Loucy (cell line): ENCODE data around the gene PRSS3.
"Not testable (repeated sequence)": the region's sequence is repeated elsewhere in the genome, so short reads cannot be mapped to it uniquely, and the experiment has no call there.

ENCODE experiments used
- H2AFZ ChIP-seq: fragments of 200-600 bp; sonication (generic); 2 replicates; pipeline ENCODE4 v1.6.0; 2016; ENCODE audit warnings: antibody characterized with exemption, mild to moderate bottlenecking, low read length, moderate library complexity
- H3F3A ChIP-seq: fragments of 200-600 bp; 2 replicates; pipeline ENCODE4 v1.6.0; 2016; ENCODE audit warnings: antibody characterized with exemption, low read depth, mild to moderate bottlenecking
- H3K27me3 ChIP-seq: fragments of 200-600 bp; sonication (generic); 2 replicates; pipeline ENCODE4 v1.6.1; 2014; ENCODE audit warnings: low read length, mild to moderate bottlenecking; ENCODE audit not compliant: insufficient read depth, poor library complexity, severe bottlenecking
- H3K36me3 ChIP-seq: fragments of 200-600 bp; sonication (generic); 2 replicates; pipeline ENCODE4 v1.6.1; 2016; ENCODE audit warnings: low read length; ENCODE audit not compliant: insufficient read depth
- H3K4me1 ChIP-seq: fragments of 200-600 bp; sonication (generic); 2 replicates; pipeline ENCODE4 v1.5.1; 2014; ENCODE audit warnings: low read length, mild to moderate bottlenecking; ENCODE audit not compliant: insufficient read depth, poor library complexity, severe bottlenecking
- H3K4me2 ChIP-seq: fragments of 200-600 bp; sonication (generic); 2 replicates; pipeline ENCODE4 v1.6.0; 2014; ENCODE audit warnings: antibody characterized with exemption, low read length, low read depth, mild to moderate bottlenecking; ENCODE audit not compliant: poor library complexity, severe bottlenecking
- H3K4me3 ChIP-seq: fragments of 200-600 bp; sonication (generic); 2 replicates; pipeline ENCODE4 v1.5.1; 2014; ENCODE audit warnings: low read length, mild to moderate bottlenecking, mixed read lengths; ENCODE audit not compliant: poor library complexity, severe bottlenecking
- H3K79me2 ChIP-seq: fragments of 200-600 bp; sonication (generic); 2 replicates; pipeline ENCODE4 v1.6.1; 2014; ENCODE audit warnings: low read length; ENCODE audit not compliant: insufficient read depth
- H3K9ac ChIP-seq: fragments of 200-600 bp; sonication (generic); 2 replicates; pipeline ENCODE4 v1.6.0; 2014; ENCODE audit warnings: mild to moderate bottlenecking, low read depth, low read length, moderate library complexity; ENCODE audit not compliant: poor library complexity, severe bottlenecking
- H3K9me2 ChIP-seq: fragments of 200-600 bp; sonication (generic); replicated peaks from 2 replicates; pipeline ENCODE4 v1.6.1; 2016; ENCODE audit warnings: low read depth, low read length, mixed read lengths
- H3K9me3 ChIP-seq: fragments of 200-600 bp; sonication (generic); 2 replicates; pipeline ENCODE4 v1.6.1; 2014; ENCODE audit warnings: mild to moderate bottlenecking, antibody characterized with exemption, low read length, low read depth; ENCODE audit not compliant: insufficient read depth
- H4K20me1 ChIP-seq: fragments of 200-600 bp; sonication (generic); 2 replicates; pipeline ENCODE4 v1.6.0; 2014; ENCODE audit warnings: antibody characterized with exemption, low read length, mild to moderate bottlenecking; ENCODE audit not compliant: insufficient read depth, poor library complexity, severe bottlenecking
- CTCF ChIP-seq: fragments of 200-600 bp; sonication (generic); conservative IDR thresholded peaks from 2 replicates; pipeline ENCODE4 v1.5.1; 2014; ENCODE audit warnings: mild to moderate bottlenecking, antibody characterized with exemption, low read length
- EZH2phosphoT487 ChIP-seq: fragments of 200-600 bp; IDR thresholded peaks from 2 replicates; pipeline ENCODE4 v1.6.1; 2018; ENCODE audit warnings: antibody characterized with exemption, mild to moderate bottlenecking, moderate library complexity, borderline replicate concordance

Gene PRSS3

DNA sequence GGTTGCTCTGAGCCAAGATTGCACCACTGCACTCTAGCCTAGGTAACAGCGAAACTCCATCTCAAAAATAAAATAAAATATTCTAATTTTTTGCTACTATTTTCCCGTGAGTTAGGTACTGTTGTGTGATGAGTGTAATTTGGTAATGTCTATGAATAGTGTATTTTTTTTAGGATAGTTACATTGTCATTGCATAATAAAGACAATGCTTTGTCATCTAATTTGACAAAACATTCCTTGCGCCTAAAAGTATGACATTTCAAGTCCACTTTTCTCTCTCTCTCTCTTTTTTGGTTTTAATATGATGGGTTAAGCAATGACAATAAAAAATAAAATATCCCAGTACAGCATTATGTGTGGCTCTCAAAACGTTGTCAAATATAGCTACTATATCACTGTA lies 50.9 kb downstream of the PRSS3 start:
- no peaks in the 10 kb centered on the region for H3K9me3 ChIP-seq
- no peak for TF ChIP-seq EZH2phosphoT487
- no peak for TF ChIP-seq CTCF
- H3K9ac ChIP-seq = no peak overlapping the region
- H3F3A ChIP-seq = no peaks in the 10 kb centered on the region
- peaks cover 10% of the 10 kb centered on the region for H3K4me1 ChIP-seq
- H3K9me2 ChIP-seq = no peaks in the 10 kb centered on the region
- H2AFZ ChIP-seq = no peak overlapping the region
- H3K4me3 ChIP-seq = no peak overlapping the region
- H3K27me3 ChIP-seq = no peaks in the 10 kb centered on the region
- H3K79me2 ChIP-seq = peaks cover 100% of the 10 kb centered on the region
- no peaks in the 10 kb centered on the region; the same call in 1 of the 2 replicates for H3K36me3 ChIP-seq
- H4K20me1 ChIP-seq = peaks cover 94% of the 10 kb centered on the region
- H3K4me2 ChIP-seq = no peak overlapping the region

- not testable (repeated sequence) for H3K27me3 ChIP-seq, H3K36me3 ChIP-seq, H3K4me3 ChIP-seq, H3K9ac ChIP-seq, H3F3A ChIP-seq, H3K9me3 ChIP-seq, H3K4me2 ChIP-seq, H3K9me2 ChIP-seq, H2AFZ ChIP-seq, H3K4me1 ChIP-seq
- peaks cover 94% of the 10 kb centered on the region for H4K20me1 ChIP-seq
- H3K79me2 ChIP-seq = peaks cover 98% of the 10 kb centered on the region
Measured at GRCh38 chr9:33847894-33848205, 52.5 kb downstream of the PRSS3 start.
